ENCODE measurements around the gene ACBD7.

- no peak for TF ChIP-seq CTCF (IDR thresholded peaks at IDR 0.05)
- no peak for TF ChIP-seq POLR2A (IDR thresholded peaks at IDR 0.05)
These were observed 35.5 kb downstream of the ACBD7 start for GRCh38 chr10:15053061-15053460.
